GM12878 (cell line): ENCODE results near the gene TMSB10. TPM values are rescaled to one million over a fixed set of nuclear protein-coding genes. Genes with fewer than 3 reads are reported as not detected.

ENCODE experiments used
- BCL11A ChIP-seq: IDR thresholded peaks from 2 replicates; pipeline ENCODE4 v1.6.1; 2011; ENCODE audit warnings: low read depth, low read length
- BRCA1 ChIP-seq: IDR thresholded peaks from 2 replicates; pipeline ENCODE4 v1.6.1; 2011; ENCODE audit warnings: low read depth, low read length, improper control_type of control experiment
- CBFB ChIP-seq: IDR thresholded peaks from 2 replicates; pipeline ENCODE4 v1.6.1; 2016; ENCODE audit warnings: antibody characterized with exemption, low read depth
- CBX3 ChIP-seq: fragments of 200-600 bp; sonication (generic); IDR thresholded peaks from 2 replicates; pipeline ENCODE4 v1.6.1; 2016; ENCODE audit warnings: low read depth, borderline replicate concordance
- CBX5 ChIP-seq: sonication (generic); IDR thresholded peaks from 2 replicates; pipeline ENCODE4 v1.6.1; 2016; ENCODE audit warnings: low read depth, moderate library complexity, mild to moderate bottlenecking, inconsistent platforms
- ETV6 ChIP-seq, 2 experiments: fragments of 450-650 bp in 1 of 2; IDR thresholded peaks in 1 of 2; conservative IDR thresholded peaks in 1 of 2; 2 replicates each; pipeline ENCODE4 v1.6.1; 2014; ENCODE audit warnings: antibody characterized with exemption in 1 of 2, borderline replicate concordance in 1 of 2, low read depth in 1 of 2, mild to moderate bottlenecking in 1 of 2, moderate library complexity in 1 of 2
- HDGF ChIP-seq: fragments of 450-650 bp; IDR thresholded peaks from 2 replicates; pipeline ENCODE4 v1.6.1; 2016; ENCODE audit warnings: antibody characterized with exemption
- IKZF2 ChIP-seq, 2 experiments: fragments of 450-650 bp; IDR thresholded peaks; 2 replicates each; pipeline ENCODE4 v1.6.1; 2017; ENCODE audit warnings: mild to moderate bottlenecking in 2 of 2, moderate library complexity in 2 of 2
- IRF4 ChIP-seq: IDR thresholded peaks from 2 replicates; pipeline ENCODE4 v1.6.1; 2011; ENCODE audit warnings: low read depth, low read length
- JUNB ChIP-seq: IDR thresholded peaks from 2 replicates; pipeline ENCODE4 v1.6.1; 2016; ENCODE audit warnings: antibody characterized with exemption, mild to moderate bottlenecking
- MTA3 ChIP-seq: IDR thresholded peaks from 2 replicates; pipeline ENCODE4 v1.6.1; 2012; ENCODE audit warnings: low read length, inconsistent platforms, borderline replicate concordance
- MXI1 ChIP-seq: fragments of 150-350 bp; IDR thresholded peaks from 2 replicates; pipeline ENCODE4 v1.6.1; 2011; ENCODE audit warnings: low read depth, mild to moderate bottlenecking, inconsistent platforms, low read length, improper control_type of control experiment
- POLR2AphosphoS2 ChIP-seq: IDR thresholded peaks from 2 replicates; pipeline ENCODE4 v1.6.1; 2011; ENCODE audit warnings: low read depth, mild to moderate bottlenecking, low read length, improper control_type of control experiment, moderate library complexity
- RAD21 ChIP-seq: IDR thresholded peaks from 2 replicates; pipeline ENCODE4 v1.6.1; 2011; ENCODE audit warnings: mild to moderate bottlenecking, low read depth, low read length, moderate library complexity; ENCODE audit not compliant: insufficient read depth
- RAD51 ChIP-seq: fragments of 450-650 bp; IDR thresholded peaks from 2 replicates; pipeline ENCODE4 v1.6.1; 2016; ENCODE audit warnings: moderate library complexity, mild to moderate bottlenecking, inconsistent platforms
- RB1 ChIP-seq: fragments of 450-650 bp; formaldehyde crosslinking; IDR thresholded peaks from 2 replicates; pipeline ENCODE4 v1.6.1; 2017; ENCODE audit warnings: mild to moderate bottlenecking, borderline replicate concordance
- RFX5 ChIP-seq: IDR thresholded peaks from 2 replicates; pipeline ENCODE4 v1.6.1; 2011; ENCODE audit warnings: low read depth, low read length, improper control_type of control experiment
- SPI1 ChIP-seq: IDR thresholded peaks from 2 replicates; pipeline ENCODE4 v1.6.1; 2011; ENCODE audit warnings: low read depth, mild to moderate bottlenecking, low read length, moderate library complexity, borderline replicate concordance; ENCODE audit not compliant: insufficient read depth
- STAT3 ChIP-seq: IDR thresholded peaks from 2 replicates; pipeline ENCODE4 v1.6.1; 2011; ENCODE audit warnings: low read depth, low read length, improper control_type of control experiment
- TCF7 ChIP-seq: IDR thresholded peaks from 2 replicates; pipeline ENCODE4 v1.6.1; 2014; ENCODE audit warnings: antibody characterized with exemption, borderline replicate concordance
- polyA plus RNA-seq, 11 experiments: library from polyadenylated mRNA; depleted of rRNA in 4 of 11; unstranded in 6 of 11; stranded (reverse) in 5 of 11; fragments of >200 nt; fragmentation: Nextera tagmentation in 4 of 11; fragmentation: Illumina TruSeq in 1 of 11; extraction: Ambion mirVana in 4 of 11; extraction: Trizol in 1 of 11; gene quantifications; 1 replicate in 1 of 11; 2 replicates in 10 of 11; pipeline versions ENCODE4 v1.2.1 to v1.2.3, GENCODE V29; 2011 to 2016; ENCODE audit warnings: inconsistent platforms in 2 of 11, missing spikeins in 2 of 11, low read depth in 1 of 11
- total RNA-seq, 4 experiments: library from RNA; depleted of rRNA in 3 of 4; stranded (reverse); fragments of >200 nt in 3 of 4; fragmentation: Illumina TruSeq in 1 of 4; extraction: Trizol in 1 of 4; gene quantifications; 2 replicates each; pipeline versions ENCODE4 v1.2.1 to v1.2.3, GENCODE V29; 2013 to 2021
- TF ChIP-seq, protein P1 (sequence below): IDR thresholded peaks from 2 replicates; pipeline ENCODE4 v1.6.1; 2012; ENCODE audit warnings: low read depth, low read length, improper control_type of control experiment
- TF ChIP-seq, protein P2 (sequence below): fragments of 150-350 bp; IDR thresholded peaks from 2 replicates; pipeline ENCODE4 v1.6.1; 2016; ENCODE audit warnings: low read depth, low read length
- TF ChIP-seq, protein P3 (sequence below): IDR thresholded peaks from 2 replicates; pipeline ENCODE4 v1.6.1; 2011; ENCODE audit warnings: borderline replicate concordance, low read depth, mild to moderate bottlenecking, moderate library complexity, mixed read lengths, low read length; ENCODE audit not compliant: insufficient read depth; ENCODE audit errors: extremely low read length
- TF ChIP-seq, protein P4 (sequence below): IDR thresholded peaks from 2 replicates; pipeline ENCODE4 v1.6.1; 2011; ENCODE audit warnings: borderline replicate concordance, low read depth, mild to moderate bottlenecking, moderate library complexity, low read length; ENCODE audit not compliant: insufficient read depth, poor library complexity, severe bottlenecking

TMSB10 gene
- total and polyA plus RNA-seq, 10 of the 15 experiments (the other 5 are each of a cell fraction or from before 2014, with no cell fraction given) = 1,406 to 4,860 (median 3,381) TPM

DNA sequence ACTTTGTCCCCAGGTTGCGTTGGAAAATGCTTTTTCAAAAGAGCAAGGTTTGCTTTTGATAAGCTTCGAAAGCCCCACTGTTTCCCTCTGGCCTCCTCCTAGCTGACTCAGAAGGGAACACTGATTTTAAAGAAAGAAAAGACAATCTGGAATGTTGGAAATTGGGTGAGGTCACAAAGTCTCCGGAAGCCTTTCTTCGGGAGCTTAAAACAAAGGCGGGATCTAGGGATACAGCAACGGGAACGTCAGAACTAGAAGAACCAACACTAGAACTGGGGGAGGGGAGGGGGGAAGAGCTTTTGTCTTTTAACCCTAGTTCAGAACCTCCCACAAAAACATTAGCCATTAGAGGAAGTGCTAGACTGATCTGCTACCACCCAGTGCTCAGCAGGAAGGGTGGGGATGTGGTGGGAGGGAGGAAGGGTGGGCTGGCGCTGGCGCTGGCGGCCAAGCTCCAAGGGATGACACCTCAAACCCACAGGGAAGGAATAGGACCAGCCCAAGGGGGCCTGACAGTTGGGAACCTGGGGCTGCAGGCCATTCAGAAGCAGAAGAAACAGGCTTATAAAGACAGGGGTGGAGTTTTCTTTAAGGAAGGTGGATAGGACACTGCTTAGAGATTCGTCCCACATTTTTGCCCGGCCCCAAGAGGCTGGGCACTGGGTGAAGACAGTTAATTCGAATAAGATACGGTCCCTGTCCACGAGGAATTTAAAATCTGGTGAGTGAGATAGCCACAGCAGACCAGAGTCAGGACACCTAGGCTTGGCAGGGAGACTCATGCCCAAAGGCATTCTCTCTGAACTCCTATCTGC, 1.7 kb downstream of the TMSB10 start (continued):
- TF ChIP-seq STAT3 = no peak
- TF ChIP-seq ETV6 (conservative IDR thresholded peaks at IDR 0.05 in 1 of 2, IDR thresholded peaks at IDR 0.05 in 1 of 2; ENCODE audit: borderline replicate concordance in 1 of 2, low read depth in 1 of 2) = no peak
- TF ChIP-seq HDGF = no peak; the same call in 1 of the 2 replicates
- TF ChIP-seq MXI1 = no peak
- TF ChIP-seq CBX3 = no peak
- 0 out of 2 replicates have a peak, but pooled peaks have one; percentile 11 for TF ChIP-seq RAD51
- no peak; the same call in 1 of the 2 replicates for TF ChIP-seq RFX5
- TF ChIP-seq, protein P1, sequence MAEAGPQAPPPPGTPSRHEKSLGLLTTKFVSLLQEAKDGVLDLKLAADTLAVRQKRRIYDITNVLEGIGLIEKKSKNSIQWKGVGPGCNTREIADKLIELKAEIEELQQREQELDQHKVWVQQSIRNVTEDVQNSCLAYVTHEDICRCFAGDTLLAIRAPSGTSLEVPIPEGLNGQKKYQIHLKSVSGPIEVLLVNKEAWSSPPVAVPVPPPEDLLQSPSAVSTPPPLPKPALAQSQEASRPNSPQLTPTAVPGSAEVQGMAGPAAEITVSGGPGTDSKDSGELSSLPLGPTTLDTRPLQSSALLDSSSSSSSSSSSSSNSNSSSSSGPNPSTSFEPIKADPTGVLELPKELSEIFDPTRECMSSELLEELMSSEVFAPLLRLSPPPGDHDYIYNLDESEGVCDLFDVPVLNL = no peak
- TF ChIP-seq CBX5 = 0 out of 2 replicates have a peak, but pooled peaks have one; percentile 37
- TF ChIP-seq IRF4 = no peak
- TF ChIP-seq POLR2AphosphoS2 = peak; percentile 89
- TF ChIP-seq, protein P2, sequence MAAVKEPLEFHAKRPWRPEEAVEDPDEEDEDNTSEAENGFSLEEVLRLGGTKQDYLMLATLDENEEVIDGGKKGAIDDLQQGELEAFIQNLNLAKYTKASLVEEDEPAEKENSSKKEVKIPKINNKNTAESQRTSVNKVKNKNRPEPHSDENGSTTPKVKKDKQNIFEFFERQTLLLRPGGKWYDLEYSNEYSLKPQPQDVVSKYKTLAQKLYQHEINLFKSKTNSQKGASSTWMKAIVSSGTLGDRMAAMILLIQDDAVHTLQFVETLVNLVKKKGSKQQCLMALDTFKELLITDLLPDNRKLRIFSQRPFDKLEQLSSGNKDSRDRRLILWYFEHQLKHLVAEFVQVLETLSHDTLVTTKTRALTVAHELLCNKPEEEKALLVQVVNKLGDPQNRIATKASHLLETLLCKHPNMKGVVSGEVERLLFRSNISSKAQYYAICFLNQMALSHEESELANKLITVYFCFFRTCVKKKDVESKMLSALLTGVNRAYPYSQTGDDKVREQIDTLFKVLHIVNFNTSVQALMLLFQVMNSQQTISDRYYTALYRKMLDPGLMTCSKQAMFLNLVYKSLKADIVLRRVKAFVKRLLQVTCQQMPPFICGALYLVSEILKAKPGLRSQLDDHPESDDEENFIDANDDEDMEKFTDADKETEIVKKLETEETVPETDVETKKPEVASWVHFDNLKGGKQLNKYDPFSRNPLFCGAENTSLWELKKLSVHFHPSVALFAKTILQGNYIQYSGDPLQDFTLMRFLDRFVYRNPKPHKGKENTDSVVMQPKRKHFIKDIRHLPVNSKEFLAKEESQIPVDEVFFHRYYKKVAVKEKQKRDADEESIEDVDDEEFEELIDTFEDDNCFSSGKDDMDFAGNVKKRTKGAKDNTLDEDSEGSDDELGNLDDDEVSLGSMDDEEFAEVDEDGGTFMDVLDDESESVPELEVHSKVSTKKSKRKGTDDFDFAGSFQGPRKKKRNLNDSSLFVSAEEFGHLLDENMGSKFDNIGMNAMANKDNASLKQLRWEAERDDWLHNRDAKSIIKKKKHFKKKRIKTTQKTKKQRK = no peak
- no peak for TF ChIP-seq TCF7
- TF ChIP-seq BRCA1 = no peak
- TF ChIP-seq SPI1 = peak; percentile 88
- no peak for TF ChIP-seq CBFB
- no peak for TF ChIP-seq RB1
- peak in 1 of 2 experiments; percentile 52; a peak in 2 of 4 replicates for TF ChIP-seq IKZF2 (IDR thresholded peaks at IDR 0.05)
- no peak for TF ChIP-seq BCL11A
- no peak for TF ChIP-seq RAD21
- TF ChIP-seq, protein P3, sequence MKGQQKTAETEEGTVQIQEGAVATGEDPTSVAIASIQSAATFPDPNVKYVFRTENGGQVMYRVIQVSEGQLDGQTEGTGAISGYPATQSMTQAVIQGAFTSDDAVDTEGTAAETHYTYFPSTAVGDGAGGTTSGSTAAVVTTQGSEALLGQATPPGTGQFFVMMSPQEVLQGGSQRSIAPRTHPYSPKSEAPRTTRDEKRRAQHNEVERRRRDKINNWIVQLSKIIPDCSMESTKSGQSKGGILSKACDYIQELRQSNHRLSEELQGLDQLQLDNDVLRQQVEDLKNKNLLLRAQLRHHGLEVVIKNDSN = no peak
- TF ChIP-seq MTA3 = 0 out of 2 replicates have a peak, but pooled peaks have one; percentile 46
- TF ChIP-seq JUNB = no peak
- TF ChIP-seq, protein P4, sequence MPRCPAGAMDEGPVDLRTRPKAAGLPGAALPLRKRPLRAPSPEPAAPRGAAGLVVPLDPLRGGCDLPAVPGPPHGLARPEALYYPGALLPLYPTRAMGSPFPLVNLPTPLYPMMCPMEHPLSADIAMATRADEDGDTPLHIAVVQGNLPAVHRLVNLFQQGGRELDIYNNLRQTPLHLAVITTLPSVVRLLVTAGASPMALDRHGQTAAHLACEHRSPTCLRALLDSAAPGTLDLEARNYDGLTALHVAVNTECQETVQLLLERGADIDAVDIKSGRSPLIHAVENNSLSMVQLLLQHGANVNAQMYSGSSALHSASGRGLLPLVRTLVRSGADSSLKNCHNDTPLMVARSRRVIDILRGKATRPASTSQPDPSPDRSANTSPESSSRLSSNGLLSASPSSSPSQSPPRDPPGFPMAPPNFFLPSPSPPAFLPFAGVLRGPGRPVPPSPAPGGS = no peak
